GM12873 (cell line): ENCODE measurements around the gene DAW1.

ENCODE experiments used
- TF ChIP-seq, protein P1 (sequence below): IDR thresholded peaks from 2 replicates; pipeline ENCODE4 v1.5.1; 2012; ENCODE audit warnings: low read depth, mild to moderate bottlenecking, moderate library complexity, low read length, control low read depth; ENCODE audit not compliant: insufficient read depth; ENCODE audit errors: missing control alignments

The DAW1 gene

DNA sequence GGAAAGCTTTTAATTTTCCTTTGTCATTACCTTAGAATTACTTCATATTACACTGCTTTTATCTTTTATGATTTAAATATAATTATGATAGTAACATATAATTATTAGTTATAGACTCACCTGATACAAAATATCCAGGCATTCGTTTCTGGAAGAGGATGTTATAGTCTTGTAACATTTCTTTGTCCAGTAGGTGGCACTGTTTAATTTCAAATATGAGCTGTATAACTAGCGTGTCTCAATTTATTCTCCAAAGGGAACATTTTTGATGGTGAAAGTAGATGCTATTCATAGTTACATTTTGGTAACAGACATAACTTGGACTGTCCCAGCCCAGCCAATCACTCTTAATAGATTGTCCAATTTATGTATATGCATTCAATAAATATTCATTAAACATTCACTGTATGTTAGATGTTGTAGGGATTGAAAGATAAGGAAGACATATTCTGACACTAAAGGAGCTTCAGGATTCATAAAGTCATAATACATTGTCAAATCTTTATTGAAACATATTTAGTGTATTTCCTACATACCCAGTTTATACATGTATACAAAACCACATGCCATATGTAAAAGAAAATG, 19.2 kb downstream of the DAW1 start:
- TF ChIP-seq, protein P1, sequence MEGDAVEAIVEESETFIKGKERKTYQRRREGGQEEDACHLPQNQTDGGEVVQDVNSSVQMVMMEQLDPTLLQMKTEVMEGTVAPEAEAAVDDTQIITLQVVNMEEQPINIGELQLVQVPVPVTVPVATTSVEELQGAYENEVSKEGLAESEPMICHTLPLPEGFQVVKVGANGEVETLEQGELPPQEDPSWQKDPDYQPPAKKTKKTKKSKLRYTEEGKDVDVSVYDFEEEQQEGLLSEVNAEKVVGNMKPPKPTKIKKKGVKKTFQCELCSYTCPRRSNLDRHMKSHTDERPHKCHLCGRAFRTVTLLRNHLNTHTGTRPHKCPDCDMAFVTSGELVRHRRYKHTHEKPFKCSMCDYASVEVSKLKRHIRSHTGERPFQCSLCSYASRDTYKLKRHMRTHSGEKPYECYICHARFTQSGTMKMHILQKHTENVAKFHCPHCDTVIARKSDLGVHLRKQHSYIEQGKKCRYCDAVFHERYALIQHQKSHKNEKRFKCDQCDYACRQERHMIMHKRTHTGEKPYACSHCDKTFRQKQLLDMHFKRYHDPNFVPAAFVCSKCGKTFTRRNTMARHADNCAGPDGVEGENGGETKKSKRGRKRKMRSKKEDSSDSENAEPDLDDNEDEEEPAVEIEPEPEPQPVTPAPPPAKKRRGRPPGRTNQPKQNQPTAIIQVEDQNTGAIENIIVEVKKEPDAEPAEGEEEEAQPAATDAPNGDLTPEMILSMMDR, result peak; percentile 37

GRCh38 chr2:227891673-227892072, 20.2 kb downstream of the DAW1 start:
- TF ChIP-seq, protein P1, result no peak

GRCh38 chr2:227903381-227903780, 31.9 kb downstream of the DAW1 start:
- TF ChIP-seq, protein P1, result no peak

GRCh38 chr2:227906991-227907390, 35.6 kb downstream of the DAW1 start:
- TF ChIP-seq, protein P1, result no peak

GRCh38 chr2:227908266-227909054, 37.0 kb downstream of the DAW1 start:
- TF ChIP-seq, protein P1, result no peak

- TF ChIP-seq, protein P1, result no peak
Measured at GRCh38 chr2:227914362-227914761, 42.9 kb downstream of the DAW1 start.

DNA sequence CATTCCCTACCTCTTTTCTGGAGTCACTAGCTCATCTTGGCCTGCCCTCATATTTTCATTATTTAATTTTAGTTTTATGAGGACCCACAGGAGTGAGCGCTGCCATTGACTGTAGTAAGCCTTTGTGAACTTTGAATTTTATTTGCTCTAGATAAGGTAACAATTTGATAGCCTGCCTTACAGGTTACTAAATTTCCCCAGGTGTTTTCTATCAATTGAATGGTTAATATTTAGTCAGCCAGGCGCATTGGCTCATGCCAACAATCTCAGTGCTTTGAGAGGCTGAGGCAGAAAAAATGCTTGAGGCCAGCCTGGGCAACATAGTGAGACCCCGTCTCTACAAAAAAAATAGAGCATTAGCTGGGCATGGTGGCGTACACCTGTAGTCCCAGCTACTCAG, 50.2 kb downstream of the DAW1 start:
- TF ChIP-seq, protein P1, result no peak
